ENCODE data around the gene SON.

- TF ChIP-seq, protein P1, sequence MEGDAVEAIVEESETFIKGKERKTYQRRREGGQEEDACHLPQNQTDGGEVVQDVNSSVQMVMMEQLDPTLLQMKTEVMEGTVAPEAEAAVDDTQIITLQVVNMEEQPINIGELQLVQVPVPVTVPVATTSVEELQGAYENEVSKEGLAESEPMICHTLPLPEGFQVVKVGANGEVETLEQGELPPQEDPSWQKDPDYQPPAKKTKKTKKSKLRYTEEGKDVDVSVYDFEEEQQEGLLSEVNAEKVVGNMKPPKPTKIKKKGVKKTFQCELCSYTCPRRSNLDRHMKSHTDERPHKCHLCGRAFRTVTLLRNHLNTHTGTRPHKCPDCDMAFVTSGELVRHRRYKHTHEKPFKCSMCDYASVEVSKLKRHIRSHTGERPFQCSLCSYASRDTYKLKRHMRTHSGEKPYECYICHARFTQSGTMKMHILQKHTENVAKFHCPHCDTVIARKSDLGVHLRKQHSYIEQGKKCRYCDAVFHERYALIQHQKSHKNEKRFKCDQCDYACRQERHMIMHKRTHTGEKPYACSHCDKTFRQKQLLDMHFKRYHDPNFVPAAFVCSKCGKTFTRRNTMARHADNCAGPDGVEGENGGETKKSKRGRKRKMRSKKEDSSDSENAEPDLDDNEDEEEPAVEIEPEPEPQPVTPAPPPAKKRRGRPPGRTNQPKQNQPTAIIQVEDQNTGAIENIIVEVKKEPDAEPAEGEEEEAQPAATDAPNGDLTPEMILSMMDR (IDR thresholded peaks at IDR 0.05): no peak
- TF ChIP-seq POLR2A (IDR thresholded peaks at IDR 0.05): peak; percentile 95
These were observed at the start of gene SON for GRCh38 chr21:33542640-33543504.

Measured in right lobe of liver (tissue), 4 donors.